ENCODE data around the gene RGS10.
"Not testable (repeated sequence)": the region's sequence is repeated elsewhere in the genome, so short reads cannot be mapped to it uniquely, and the experiment has no call there.

GRCh38 chr10:119532251-119532650 lies 10.3 kb downstream of the RGS10 start:
- not testable (repeated sequence) for TF ChIP-seq CTCF, POLR2A (IDR thresholded peaks at IDR 0.05)
